ENCODE data around the gene KRT35. TPM values are rescaled to one million over a fixed set of nuclear protein-coding genes. Genes with fewer than 3 reads are reported as not detected.

KRT35 gene
- total and polyA plus RNA-seq, 2 experiments from 2014 or later: not detected

DNA sequence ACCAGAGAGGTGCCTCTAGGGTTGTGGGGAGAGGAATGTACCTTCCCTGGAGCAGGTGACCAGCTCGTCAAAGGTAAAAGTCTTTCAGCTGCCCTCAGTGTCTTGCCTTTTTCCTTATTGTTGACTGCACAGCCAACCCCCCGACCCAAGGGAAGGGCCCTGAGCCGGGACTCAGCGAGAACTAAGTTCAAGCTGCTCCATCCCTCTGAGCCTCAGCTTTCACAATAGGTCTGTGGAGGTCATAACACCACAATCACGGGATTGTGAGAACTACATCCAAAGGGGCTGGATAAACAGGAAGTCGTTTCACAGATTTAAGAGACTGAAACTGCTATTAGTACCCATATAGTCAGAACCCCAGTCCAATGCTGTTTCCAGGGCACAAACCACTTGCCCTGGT lies 11.4 kb upstream of the KRT35 start:
- H3K27me3 Mint-ChIP-seq (ENCODE audit: insufficient read depth, low read depth, poor library complexity): peaks cover 9% of the 10 kb centered on the region

More for the DNA sequence above, 11.4 kb upstream of the KRT35 start:
- no peak overlapping the region for H2AFZ ChIP-seq
- H4K20me1 ChIP-seq (replicated peaks; ENCODE audit: insufficient read depth): no peaks in the 10 kb centered on the region
- H3K9me3 Mint-ChIP-seq: no peaks in the 10 kb centered on the region
- no peak overlapping the region for H3K4me3 ChIP-seq
- H3K36me3 Mint-ChIP-seq (ENCODE audit: low read depth): no peaks in the 10 kb centered on the region
- H3K27ac ChIP-seq (ENCODE audit: low read depth): no peak overlapping the region
- no peak for DNase-seq (ENCODE audit: low spot score)
- TF ChIP-seq NANOG (IDR thresholded peaks at IDR 0.05; ENCODE audit: borderline replicate concordance): no peak
- TF ChIP-seq CREB1 (CRISPR knock-in tag; IDR thresholded peaks at IDR 0.05; ENCODE audit: low read depth): no peak
- TF ChIP-seq EZH2phosphoT487 (IDR thresholded peaks at IDR 0.05; ENCODE audit: unreplicated experiment): no peak
- TF ChIP-seq, protein P1, sequence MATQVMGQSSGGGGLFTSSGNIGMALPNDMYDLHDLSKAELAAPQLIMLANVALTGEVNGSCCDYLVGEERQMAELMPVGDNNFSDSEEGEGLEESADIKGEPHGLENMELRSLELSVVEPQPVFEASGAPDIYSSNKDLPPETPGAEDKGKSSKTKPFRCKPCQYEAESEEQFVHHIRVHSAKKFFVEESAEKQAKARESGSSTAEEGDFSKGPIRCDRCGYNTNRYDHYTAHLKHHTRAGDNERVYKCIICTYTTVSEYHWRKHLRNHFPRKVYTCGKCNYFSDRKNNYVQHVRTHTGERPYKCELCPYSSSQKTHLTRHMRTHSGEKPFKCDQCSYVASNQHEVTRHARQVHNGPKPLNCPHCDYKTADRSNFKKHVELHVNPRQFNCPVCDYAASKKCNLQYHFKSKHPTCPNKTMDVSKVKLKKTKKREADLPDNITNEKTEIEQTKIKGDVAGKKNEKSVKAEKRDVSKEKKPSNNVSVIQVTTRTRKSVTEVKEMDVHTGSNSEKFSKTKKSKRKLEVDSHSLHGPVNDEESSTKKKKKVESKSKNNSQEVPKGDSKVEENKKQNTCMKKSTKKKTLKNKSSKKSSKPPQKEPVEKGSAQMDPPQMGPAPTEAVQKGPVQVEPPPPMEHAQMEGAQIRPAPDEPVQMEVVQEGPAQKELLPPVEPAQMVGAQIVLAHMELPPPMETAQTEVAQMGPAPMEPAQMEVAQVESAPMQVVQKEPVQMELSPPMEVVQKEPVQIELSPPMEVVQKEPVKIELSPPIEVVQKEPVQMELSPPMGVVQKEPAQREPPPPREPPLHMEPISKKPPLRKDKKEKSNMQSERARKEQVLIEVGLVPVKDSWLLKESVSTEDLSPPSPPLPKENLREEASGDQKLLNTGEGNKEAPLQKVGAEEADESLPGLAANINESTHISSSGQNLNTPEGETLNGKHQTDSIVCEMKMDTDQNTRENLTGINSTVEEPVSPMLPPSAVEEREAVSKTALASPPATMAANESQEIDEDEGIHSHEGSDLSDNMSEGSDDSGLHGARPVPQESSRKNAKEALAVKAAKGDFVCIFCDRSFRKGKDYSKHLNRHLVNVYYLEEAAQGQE (IDR thresholded peaks at IDR 0.05; ENCODE audit: unreplicated experiment): no peak
- TF ChIP-seq EZH2 (IDR thresholded peaks at IDR 0.05; ENCODE audit: low read depth, unreplicated experiment): no peak
- no peak for TF ChIP-seq JUNB (IDR thresholded peaks at IDR 0.05; ENCODE audit: unreplicated experiment)
- TF ChIP-seq POLR2AphosphoS5 (IDR thresholded peaks at IDR 0.05; ENCODE audit: low read depth): no peak
- TF ChIP-seq, protein P2, sequence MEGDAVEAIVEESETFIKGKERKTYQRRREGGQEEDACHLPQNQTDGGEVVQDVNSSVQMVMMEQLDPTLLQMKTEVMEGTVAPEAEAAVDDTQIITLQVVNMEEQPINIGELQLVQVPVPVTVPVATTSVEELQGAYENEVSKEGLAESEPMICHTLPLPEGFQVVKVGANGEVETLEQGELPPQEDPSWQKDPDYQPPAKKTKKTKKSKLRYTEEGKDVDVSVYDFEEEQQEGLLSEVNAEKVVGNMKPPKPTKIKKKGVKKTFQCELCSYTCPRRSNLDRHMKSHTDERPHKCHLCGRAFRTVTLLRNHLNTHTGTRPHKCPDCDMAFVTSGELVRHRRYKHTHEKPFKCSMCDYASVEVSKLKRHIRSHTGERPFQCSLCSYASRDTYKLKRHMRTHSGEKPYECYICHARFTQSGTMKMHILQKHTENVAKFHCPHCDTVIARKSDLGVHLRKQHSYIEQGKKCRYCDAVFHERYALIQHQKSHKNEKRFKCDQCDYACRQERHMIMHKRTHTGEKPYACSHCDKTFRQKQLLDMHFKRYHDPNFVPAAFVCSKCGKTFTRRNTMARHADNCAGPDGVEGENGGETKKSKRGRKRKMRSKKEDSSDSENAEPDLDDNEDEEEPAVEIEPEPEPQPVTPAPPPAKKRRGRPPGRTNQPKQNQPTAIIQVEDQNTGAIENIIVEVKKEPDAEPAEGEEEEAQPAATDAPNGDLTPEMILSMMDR (conservative IDR thresholded peaks at IDR 0.05; ENCODE audit: low read depth in 2 of 2): no peak
- TF ChIP-seq, protein P3, sequence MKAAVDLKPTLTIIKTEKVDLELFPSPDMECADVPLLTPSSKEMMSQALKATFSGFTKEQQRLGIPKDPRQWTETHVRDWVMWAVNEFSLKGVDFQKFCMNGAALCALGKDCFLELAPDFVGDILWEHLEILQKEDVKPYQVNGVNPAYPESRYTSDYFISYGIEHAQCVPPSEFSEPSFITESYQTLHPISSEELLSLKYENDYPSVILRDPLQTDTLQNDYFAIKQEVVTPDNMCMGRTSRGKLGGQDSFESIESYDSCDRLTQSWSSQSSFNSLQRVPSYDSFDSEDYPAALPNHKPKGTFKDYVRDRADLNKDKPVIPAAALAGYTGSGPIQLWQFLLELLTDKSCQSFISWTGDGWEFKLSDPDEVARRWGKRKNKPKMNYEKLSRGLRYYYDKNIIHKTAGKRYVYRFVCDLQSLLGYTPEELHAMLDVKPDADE (IDR thresholded peaks at IDR 0.05): no peak
- TF ChIP-seq STAT1 (IDR thresholded peaks at IDR 0.05; ENCODE audit: unreplicated experiment): no peak
- no peak for TF ChIP-seq ZNF331 (CRISPR knock-in tag; IDR thresholded peaks at IDR 0.05; ENCODE audit: low read depth)
- TF ChIP-seq, protein P4, sequence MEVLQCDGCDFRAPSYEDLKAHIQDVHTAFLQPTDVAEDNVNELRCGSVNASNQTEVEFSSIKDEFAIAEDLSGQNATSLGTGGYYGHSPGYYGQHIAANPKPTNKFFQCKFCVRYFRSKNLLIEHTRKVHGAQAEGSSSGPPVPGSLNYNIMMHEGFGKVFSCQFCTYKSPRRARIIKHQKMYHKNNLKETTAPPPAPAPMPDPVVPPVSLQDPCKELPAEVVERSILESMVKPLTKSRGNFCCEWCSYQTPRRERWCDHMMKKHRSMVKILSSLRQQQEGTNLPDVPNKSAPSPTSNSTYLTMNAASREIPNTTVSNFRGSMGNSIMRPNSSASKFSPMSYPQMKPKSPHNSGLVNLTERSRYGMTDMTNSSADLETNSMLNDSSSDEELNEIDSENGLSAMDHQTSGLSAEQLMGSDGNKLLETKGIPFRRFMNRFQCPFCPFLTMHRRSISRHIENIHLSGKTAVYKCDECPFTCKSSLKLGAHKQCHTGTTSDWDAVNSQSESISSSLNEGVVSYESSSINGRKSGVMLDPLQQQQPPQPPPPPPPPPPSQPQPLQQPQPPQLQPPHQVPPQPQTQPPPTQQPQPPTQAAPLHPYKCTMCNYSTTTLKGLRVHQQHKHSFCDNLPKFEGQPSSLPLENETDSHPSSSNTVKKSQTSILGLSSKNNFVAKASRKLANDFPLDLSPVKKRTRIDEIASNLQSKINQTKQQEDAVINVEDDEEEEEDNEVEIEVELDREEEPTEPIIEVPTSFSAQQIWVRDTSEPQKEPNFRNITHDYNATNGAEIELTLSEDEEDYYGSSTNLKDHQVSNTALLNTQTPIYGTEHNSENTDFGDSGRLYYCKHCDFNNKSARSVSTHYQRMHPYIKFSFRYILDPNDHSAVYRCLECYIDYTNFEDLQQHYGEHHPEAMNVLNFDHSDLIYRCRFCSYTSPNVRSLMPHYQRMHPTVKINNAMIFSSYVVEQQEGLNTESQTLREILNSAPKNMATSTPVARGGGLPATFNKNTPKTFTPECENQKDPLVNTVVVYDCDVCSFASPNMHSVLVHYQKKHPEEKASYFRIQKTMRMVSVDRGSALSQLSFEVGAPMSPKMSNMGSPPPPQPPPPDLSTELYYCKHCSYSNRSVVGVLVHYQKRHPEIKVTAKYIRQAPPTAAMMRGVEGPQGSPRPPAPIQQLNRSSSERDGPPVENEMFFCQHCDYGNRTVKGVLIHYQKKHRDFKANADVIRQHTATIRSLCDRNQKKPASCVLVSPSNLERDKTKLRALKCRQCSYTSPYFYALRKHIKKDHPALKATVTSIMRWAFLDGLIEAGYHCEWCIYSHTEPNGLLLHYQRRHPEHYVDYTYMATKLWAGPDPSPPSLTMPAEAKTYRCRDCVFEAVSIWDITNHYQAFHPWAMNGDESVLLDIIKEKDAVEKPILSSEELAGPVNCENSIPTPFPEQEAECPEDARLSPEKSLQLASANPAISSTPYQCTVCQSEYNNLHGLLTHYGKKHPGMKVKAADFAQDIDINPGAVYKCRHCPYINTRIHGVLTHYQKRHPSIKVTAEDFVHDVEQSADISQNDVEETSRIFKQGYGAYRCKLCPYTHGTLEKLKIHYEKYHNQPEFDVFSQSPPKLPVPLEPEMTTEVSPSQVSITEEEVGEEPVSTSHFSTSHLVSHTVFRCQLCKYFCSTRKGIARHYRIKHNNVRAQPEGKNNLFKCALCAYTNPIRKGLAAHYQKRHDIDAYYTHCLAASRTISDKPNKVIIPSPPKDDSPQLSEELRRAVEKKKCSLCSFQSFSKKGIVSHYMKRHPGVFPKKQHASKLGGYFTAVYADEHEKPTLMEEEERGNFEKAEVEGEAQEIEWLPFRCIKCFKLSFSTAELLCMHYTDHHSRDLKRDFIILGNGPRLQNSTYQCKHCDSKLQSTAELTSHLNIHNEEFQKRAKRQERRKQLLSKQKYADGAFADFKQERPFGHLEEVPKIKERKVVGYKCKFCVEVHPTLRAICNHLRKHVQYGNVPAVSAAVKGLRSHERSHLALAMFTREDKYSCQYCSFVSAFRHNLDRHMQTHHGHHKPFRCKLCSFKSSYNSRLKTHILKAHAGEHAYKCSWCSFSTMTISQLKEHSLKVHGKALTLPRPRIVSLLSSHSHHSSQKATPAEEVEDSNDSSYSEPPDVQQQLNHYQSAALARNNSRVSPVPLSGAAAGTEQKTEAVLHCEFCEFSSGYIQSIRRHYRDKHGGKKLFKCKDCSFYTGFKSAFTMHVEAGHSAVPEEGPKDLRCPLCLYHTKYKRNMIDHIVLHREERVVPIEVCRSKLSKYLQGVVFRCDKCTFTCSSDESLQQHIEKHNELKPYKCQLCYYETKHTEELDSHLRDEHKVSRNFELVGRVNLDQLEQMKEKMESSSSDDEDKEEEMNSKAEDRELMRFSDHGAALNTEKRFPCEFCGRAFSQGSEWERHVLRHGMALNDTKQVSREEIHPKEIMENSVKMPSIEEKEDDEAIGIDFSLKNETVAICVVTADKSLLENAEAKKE (CRISPR knock-in tag; IDR thresholded peaks at IDR 0.05): no peak
- no peak for TF ChIP-seq ZNF114 (CRISPR knock-in tag; IDR thresholded peaks at IDR 0.05)
- ATAC-seq: no peak
- no peaks in the 10 kb centered on the region for H3K36me3 ChIP-seq (ENCODE audit: insufficient read depth)
- no peaks in the 10 kb centered on the region for H3F3A ChIP-seq (replicated peaks; ENCODE audit: low read depth)
- H3K79me2 ChIP-seq (replicated peaks; ENCODE audit: insufficient read depth): no peaks in the 10 kb centered on the region
- peaks cover 2% of the 10 kb centered on the region; the same call in 1 of the 3 replicates for H3K4me1 Mint-ChIP-seq
- H3K4me3 Mint-ChIP-seq: no peak overlapping the region
- H3K27ac Mint-ChIP-seq: no peak overlapping the region
- H3K4me2 ChIP-seq: no peak overlapping the region
- H3K9me2 ChIP-seq (ENCODE audit: insufficient read depth): no peaks in the 10 kb centered on the region; the same call in 1 of the 2 replicates
- no peaks in the 10 kb centered on the region; the same call in 1 of the 2 replicates for H3K4me1 ChIP-seq (ENCODE audit: insufficient read depth)
- no peaks in the 10 kb centered on the region for H3K27me3 ChIP-seq (ENCODE audit: insufficient read depth)

Data from GM23338 (cell line).